SU-DHL-6 (cell line): ENCODE data around the gene BCL3.

ENCODE experiments used
- H2AFZ ChIP-seq: fragments of 200-600 bp; sonication (generic); 2 replicates; pipeline ENCODE4 v1.6.1; 2014; ENCODE audit warnings: low read depth, mild to moderate bottlenecking, moderate library complexity, mixed read lengths, antibody characterized with exemption, low read length; ENCODE audit not compliant: severe bottlenecking
- H3F3A ChIP-seq: fragments of 200-600 bp; shearing (Covaris generic); 2 replicates; pipeline ENCODE4 v1.6.0; 2016; ENCODE audit warnings: antibody characterized with exemption, mild to moderate bottlenecking; ENCODE audit not compliant: insufficient read depth
- H3K27ac ChIP-seq: fragments of 200-600 bp; sonication (generic); 2 replicates; pipeline ENCODE4 v1.5.1; 2016; ENCODE audit warnings: low read depth, mild to moderate bottlenecking, low read length, moderate library complexity, mixed read lengths
- H3K27me3 ChIP-seq: fragments of 200-600 bp; sonication (generic), shearing (Covaris generic); 2 replicates; pipeline ENCODE4 v1.6.0; 2014; ENCODE audit warnings: mild to moderate bottlenecking, low read length
- H3K36me3 ChIP-seq: fragments of 200-600 bp; sonication (generic); 2 replicates; pipeline ENCODE4 v1.6.1; 2014; ENCODE audit warnings: mild to moderate bottlenecking, low read length, mixed read lengths
- H3K4me2 ChIP-seq: fragments of 300-600, 200-600 bp; shearing (Covaris generic), sonication (generic); 2 replicates; pipeline ENCODE4 v1.6.0; 2014; ENCODE audit warnings: low read length, low read depth, mild to moderate bottlenecking; ENCODE audit not compliant: poor library complexity, severe bottlenecking
- H3K4me3 ChIP-seq: fragments of 200-600 bp; sonication (generic); 2 replicates; pipeline ENCODE4 v1.5.1; 2014; ENCODE audit warnings: antibody characterized with exemption, low read length, mild to moderate bottlenecking, mixed read lengths; ENCODE audit not compliant: insufficient read depth, poor library complexity, severe bottlenecking
- H3K79me2 ChIP-seq: fragments of 200-600 bp; sonication (generic); 2 replicates; pipeline ENCODE4 v1.6.1; 2014; ENCODE audit warnings: mild to moderate bottlenecking, low read length, moderate library complexity; ENCODE audit not compliant: insufficient read depth
- H3K9ac ChIP-seq: fragments of 200-600 bp; sonication (generic); 2 replicates; pipeline ENCODE4 v1.7.0; 2014; ENCODE audit warnings: mild to moderate bottlenecking, low read length
- H3K9me2 ChIP-seq: fragments of 200-600 bp; sonication (generic); replicated peaks from 2 replicates; pipeline ENCODE4 v1.6.1; 2014; ENCODE audit warnings: low read length; ENCODE audit not compliant: insufficient read depth
- H3K9me3 ChIP-seq: fragments of 200-600 bp; sonication (generic); 2 replicates; pipeline ENCODE4 v1.6.1; 2014; ENCODE audit warnings: low read length, mixed read lengths; ENCODE audit not compliant: insufficient read depth
- H4K20me1 ChIP-seq: fragments of 200-600 bp; sonication (generic); 2 replicates; pipeline ENCODE4 v1.6.1; 2014; ENCODE audit warnings: low read depth, mild to moderate bottlenecking, antibody characterized with exemption, low read length, moderate library complexity, mixed read lengths
- CTCF ChIP-seq: fragments of 200-600 bp; sonication (generic); IDR thresholded peaks from one replicate; pipeline ENCODE4 v1.5.1; 2017; ENCODE audit warnings: antibody characterized with exemption, mild to moderate bottlenecking, low read length, moderate library complexity; ENCODE audit not compliant: insufficient read depth, poor library complexity, severe bottlenecking
- EZH2phosphoT487 ChIP-seq: fragments of 200-600 bp; sonication (generic), shearing (Covaris generic); conservative IDR thresholded peaks from 2 replicates; pipeline ENCODE4 v1.6.1; 2018; ENCODE audit warnings: mild to moderate bottlenecking, antibody characterized with exemption, low read length, moderate library complexity, mixed read lengths

Gene BCL3

GRCh38 chr19:44762038-44762437 lies 13.5 kb downstream of the BCL3 start:
- 0 out of 2 replicates have a peak, but pooled peaks cover 7% of the 10 kb centered on the region for H3F3A ChIP-seq
- H3K27me3 ChIP-seq, result no peaks in the 10 kb centered on the region
- no peak overlapping the region for H3K4me3 ChIP-seq
- H3K9me2 ChIP-seq, result no peaks in the 10 kb centered on the region
- H2AFZ ChIP-seq, result no peak overlapping the region
- no peak overlapping the region for H3K9ac ChIP-seq
- no peaks in the 10 kb centered on the region for H3K9me3 ChIP-seq
- no peaks in the 10 kb centered on the region for H3K79me2 ChIP-seq
- TF ChIP-seq CTCF, result no peak
- no peak for TF ChIP-seq EZH2phosphoT487
- no peaks in the 10 kb centered on the region for H3K36me3 ChIP-seq
- H3K4me2 ChIP-seq, result no peak overlapping the region
- no peaks in the 10 kb centered on the region for H4K20me1 ChIP-seq
- H3K27ac ChIP-seq, result no peak overlapping the region

GRCh38 chr19:44765033-44765948 lies 16.8 kb downstream of the BCL3 start:
- H3K4me2 ChIP-seq, result no peak overlapping the region

GRCh38 chr19:44765949-44766335 lies 17.4 kb downstream of the BCL3 start:
- H3K27me3 ChIP-seq, result no peaks in the 10 kb centered on the region
- no peaks in the 10 kb centered on the region for H3K36me3 ChIP-seq
- H4K20me1 ChIP-seq, result no peaks in the 10 kb centered on the region
- no peaks in the 10 kb centered on the region for H3K9me2 ChIP-seq
- no peak for TF ChIP-seq CTCF
- TF ChIP-seq EZH2phosphoT487, result no peak
- H3K27ac ChIP-seq, result no peak overlapping the region
- no peak overlapping the region for H3K9ac ChIP-seq
- no peak overlapping the region for H3K4me2 ChIP-seq
- no peak overlapping the region for H2AFZ ChIP-seq
- H3K79me2 ChIP-seq, result no peaks in the 10 kb centered on the region
- 0 out of 2 replicates have a peak, but pooled peaks cover 14% of the 10 kb centered on the region for H3F3A ChIP-seq
- H3K4me3 ChIP-seq, result no peak overlapping the region
- no peaks in the 10 kb centered on the region for H3K9me3 ChIP-seq

More at GRCh38 chr19:44765033-44765948, 16.8 kb downstream of the BCL3 start:
- Histone ChIP-seq H3K9me2 (no peaks in the 10 kb centered on the region), H4K20me1 (no peaks in the 10 kb centered on the region), H3K4me3 (no peak overlapping the region), H3K9ac (no peak overlapping the region), H3F3A (0 out of 2 replicates have a peak, but pooled peaks cover 14% of the 10 kb centered on the region), H3K27me3 (no peaks in the 10 kb centered on the region), H3K27ac (no peak overlapping the region), H3K9me3 (no peaks in the 10 kb centered on the region), H2AFZ (no peak overlapping the region), H3K79me2 (no peaks in the 10 kb centered on the region), H3K36me3 (no peaks in the 10 kb centered on the region)
- TF ChIP-seq EZH2phosphoT487, result no peak
- TF ChIP-seq CTCF, result no peak
